Activated naive CD8-positive, alpha-beta T cell treated with anti-CD3 and anti-CD28 coated beads, Interleukin-2, amount 50 U/mL, for 24 hours (primary cell): Measurements from ENCODE around the gene LGALS12.

ENCODE experiments used
- ATAC-seq: fragments of 150-1000 bp; cut with Tn5 transposase; one replicate; pipeline ENCODE4 v1.10.0; 2021
- DNase-seq: peaks from one replicate; pipeline ENCODE4 v3.0.0; 2021
- H3K27ac Mint-ChIP-seq: one replicate; pipeline ENCODE4 v1.8.0; 2021; ENCODE audit warnings: mild to moderate bottlenecking, mixed read lengths
- H3K27me3 Mint-ChIP-seq: one replicate; pipeline ENCODE4 v1.8.0; 2021; ENCODE audit warnings: mixed read lengths
- H3K36me3 Mint-ChIP-seq: one replicate; pipeline ENCODE4 v1.8.0; 2021; ENCODE audit warnings: low read depth, mixed read lengths
- H3K4me1 Mint-ChIP-seq: one replicate; pipeline ENCODE4 v1.8.0; 2021; ENCODE audit warnings: mixed read lengths
- H3K4me3 Mint-ChIP-seq: one replicate; pipeline ENCODE4 v1.8.0; 2021; ENCODE audit warnings: mild to moderate bottlenecking, moderate library complexity, mixed read lengths
- H3K9me3 Mint-ChIP-seq: one replicate; pipeline ENCODE4 v1.8.0; 2021; ENCODE audit warnings: mixed read lengths

Gene LGALS12

DNA sequence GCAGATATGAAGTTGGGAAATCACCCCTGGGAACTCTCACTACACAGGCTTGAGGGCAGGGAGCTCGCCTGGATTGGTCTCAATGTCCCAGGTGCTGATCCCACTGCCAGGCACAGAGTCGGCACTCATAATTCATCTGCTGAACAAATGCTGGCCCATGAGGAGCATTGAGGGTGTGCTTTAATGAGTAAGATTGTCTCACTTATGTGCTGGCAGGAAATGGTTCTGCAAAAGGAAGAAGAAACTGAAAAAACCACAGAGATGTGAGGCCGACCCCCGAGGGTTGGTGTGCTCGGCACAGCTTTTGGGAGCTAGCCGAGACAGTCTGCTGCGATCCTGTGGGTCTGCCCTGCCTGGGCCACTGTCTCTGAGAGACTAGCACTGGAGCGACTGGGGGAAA lies 47.9 kb downstream of the LGALS12 start:
- H3K4me1 Mint-ChIP-seq: peaks cover 43% of the 10 kb centered on the region
- peaks cover 3% of the 10 kb centered on the region for H3K36me3 Mint-ChIP-seq
- ATAC-seq (peak; percentile 78), DNase-seq (peak; percentile 55)
- H3K27ac Mint-ChIP-seq: peak overlapping the region; percentile 89
- no peaks in the 10 kb centered on the region for H3K9me3 Mint-ChIP-seq
- H3K4me3 Mint-ChIP-seq: peak overlapping the region; percentile 60
- no peaks in the 10 kb centered on the region for H3K27me3 Mint-ChIP-seq

GRCh38 chr11:63554877-63555223 lies 49.0 kb downstream of the LGALS12 start:
- no peak overlapping the region for H3K27ac Mint-ChIP-seq
- H3K27me3 Mint-ChIP-seq: no peaks in the 10 kb centered on the region
- H3K4me3 Mint-ChIP-seq: no peak overlapping the region
- DNase-seq (no peak), ATAC-seq (no peak)
- H3K9me3 Mint-ChIP-seq: no peaks in the 10 kb centered on the region
- peaks cover 43% of the 10 kb centered on the region for H3K4me1 Mint-ChIP-seq
- H3K36me3 Mint-ChIP-seq: peaks cover 3% of the 10 kb centered on the region

DNA sequence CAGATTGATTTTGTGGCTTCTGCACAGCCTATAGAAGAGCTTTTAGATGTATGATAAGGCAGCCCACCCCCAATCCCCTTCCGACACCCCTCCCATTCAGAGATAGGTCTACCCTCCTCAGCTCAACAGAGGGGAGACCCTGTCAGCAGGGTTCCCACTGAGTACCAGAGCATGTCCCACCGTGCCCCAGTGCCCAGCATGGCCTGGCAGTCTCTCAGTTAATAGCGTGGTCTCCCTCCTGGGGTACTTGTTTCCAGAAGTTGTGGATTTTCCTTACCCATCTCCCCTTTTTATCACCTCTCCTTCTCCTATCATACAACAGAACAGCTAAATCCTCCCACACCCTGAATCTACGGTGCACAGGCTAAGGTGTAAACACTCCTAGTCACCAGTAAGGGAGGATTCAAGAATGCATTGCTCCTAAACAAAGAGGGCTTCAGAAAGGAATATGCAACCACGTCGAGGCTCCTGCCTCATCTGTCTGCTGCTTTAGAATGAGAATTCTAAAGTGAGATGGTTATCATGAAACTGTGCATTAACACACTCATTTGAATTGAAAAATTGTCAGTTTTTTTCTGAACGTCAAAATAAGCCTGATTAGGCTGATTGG lies 50.6 kb downstream of the LGALS12 start:
- H3K9me3 Mint-ChIP-seq: no peaks in the 10 kb centered on the region
- no peaks in the 10 kb centered on the region for H3K36me3 Mint-ChIP-seq
- H3K4me3 Mint-ChIP-seq: no peak overlapping the region
- ATAC-seq: no peak
- DNase-seq: no peak
- H3K27me3 Mint-ChIP-seq: no peaks in the 10 kb centered on the region
- no peak overlapping the region for H3K27ac Mint-ChIP-seq
- H3K4me1 Mint-ChIP-seq: peaks cover 48% of the 10 kb centered on the region

DNA sequence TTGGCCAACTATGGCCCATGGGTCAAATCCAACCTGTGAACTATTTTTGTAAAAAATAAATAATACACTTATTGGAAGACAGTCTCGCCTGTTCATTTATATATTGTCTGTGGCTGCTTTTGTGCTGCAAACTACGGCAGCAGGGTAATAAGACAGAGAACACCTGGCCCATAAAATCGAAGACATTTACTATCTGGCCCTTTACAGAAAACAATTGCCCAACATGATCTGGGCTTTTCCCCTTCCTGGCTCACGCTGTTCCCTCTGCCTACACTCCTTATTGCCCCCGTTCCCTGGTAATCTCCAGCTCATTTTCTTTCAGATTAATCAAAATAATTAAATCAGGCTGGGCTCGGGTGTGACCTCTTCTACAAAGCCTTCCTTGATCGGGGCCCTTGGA lies 51.7 kb downstream of the LGALS12 start:
- H3K27ac Mint-ChIP-seq: no peak overlapping the region
- no peak for DNase-seq
- peaks cover 48% of the 10 kb centered on the region for H3K4me1 Mint-ChIP-seq
- H3K9me3 Mint-ChIP-seq: no peaks in the 10 kb centered on the region
- H3K27me3 Mint-ChIP-seq: no peaks in the 10 kb centered on the region
- no peak for ATAC-seq
- H3K4me3 Mint-ChIP-seq: no peak overlapping the region
- no peaks in the 10 kb centered on the region for H3K36me3 Mint-ChIP-seq

- no peak overlapping the region for H3K4me3 Mint-ChIP-seq
- no peak overlapping the region for H3K27ac Mint-ChIP-seq
- DNase-seq (no peak), ATAC-seq (no peak)
- no peaks in the 10 kb centered on the region for H3K36me3 Mint-ChIP-seq
- peaks cover 43% of the 10 kb centered on the region for H3K4me1 Mint-ChIP-seq
- H3K27me3 Mint-ChIP-seq: no peaks in the 10 kb centered on the region
- no peaks in the 10 kb centered on the region for H3K9me3 Mint-ChIP-seq
Observed at GRCh38 chr11:63558459-63559157, 52.7 kb downstream of the LGALS12 start.

DNA sequence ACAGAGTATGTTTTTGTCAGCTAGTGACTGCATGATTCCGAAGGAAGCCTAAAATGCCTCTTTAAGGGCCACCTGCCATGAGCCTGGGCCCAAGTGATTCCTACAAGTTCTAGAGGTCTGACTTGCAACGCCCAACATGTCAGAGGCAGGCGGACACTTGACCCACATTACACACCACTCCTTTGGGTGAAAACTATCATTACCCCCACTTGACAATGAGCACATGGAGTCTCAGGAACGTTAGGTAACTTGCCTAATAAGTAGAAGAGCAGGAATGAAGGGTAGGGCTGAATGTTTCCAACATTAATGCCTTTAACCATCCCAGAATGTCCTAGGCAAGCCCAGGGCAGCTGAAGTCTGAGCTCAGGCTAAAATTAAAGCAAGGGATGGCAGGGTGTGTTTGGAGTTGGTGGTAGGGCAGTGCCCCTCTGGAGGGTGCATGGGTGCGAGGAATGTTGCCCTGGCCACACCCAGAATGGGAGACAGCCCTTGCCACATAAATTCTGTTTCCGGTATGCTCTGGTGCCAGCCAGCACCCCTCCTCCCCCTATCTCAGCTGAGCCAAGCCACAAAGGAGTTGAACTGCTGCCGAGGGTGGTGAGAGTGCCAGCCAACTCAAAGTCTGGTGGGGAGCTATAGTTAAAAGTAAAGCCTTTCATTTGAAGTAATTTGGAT lies 54.8 kb downstream of the LGALS12 start:
- ATAC-seq (no peak), DNase-seq (no peak)
- H3K4me1 Mint-ChIP-seq: peaks cover 48% of the 10 kb centered on the region
- no peaks in the 10 kb centered on the region for H3K36me3 Mint-ChIP-seq
- H3K9me3 Mint-ChIP-seq: no peaks in the 10 kb centered on the region
- H3K27ac Mint-ChIP-seq: no peak overlapping the region
- H3K27me3 Mint-ChIP-seq: no peaks in the 10 kb centered on the region
- H3K4me3 Mint-ChIP-seq: no peak overlapping the region

DNA sequence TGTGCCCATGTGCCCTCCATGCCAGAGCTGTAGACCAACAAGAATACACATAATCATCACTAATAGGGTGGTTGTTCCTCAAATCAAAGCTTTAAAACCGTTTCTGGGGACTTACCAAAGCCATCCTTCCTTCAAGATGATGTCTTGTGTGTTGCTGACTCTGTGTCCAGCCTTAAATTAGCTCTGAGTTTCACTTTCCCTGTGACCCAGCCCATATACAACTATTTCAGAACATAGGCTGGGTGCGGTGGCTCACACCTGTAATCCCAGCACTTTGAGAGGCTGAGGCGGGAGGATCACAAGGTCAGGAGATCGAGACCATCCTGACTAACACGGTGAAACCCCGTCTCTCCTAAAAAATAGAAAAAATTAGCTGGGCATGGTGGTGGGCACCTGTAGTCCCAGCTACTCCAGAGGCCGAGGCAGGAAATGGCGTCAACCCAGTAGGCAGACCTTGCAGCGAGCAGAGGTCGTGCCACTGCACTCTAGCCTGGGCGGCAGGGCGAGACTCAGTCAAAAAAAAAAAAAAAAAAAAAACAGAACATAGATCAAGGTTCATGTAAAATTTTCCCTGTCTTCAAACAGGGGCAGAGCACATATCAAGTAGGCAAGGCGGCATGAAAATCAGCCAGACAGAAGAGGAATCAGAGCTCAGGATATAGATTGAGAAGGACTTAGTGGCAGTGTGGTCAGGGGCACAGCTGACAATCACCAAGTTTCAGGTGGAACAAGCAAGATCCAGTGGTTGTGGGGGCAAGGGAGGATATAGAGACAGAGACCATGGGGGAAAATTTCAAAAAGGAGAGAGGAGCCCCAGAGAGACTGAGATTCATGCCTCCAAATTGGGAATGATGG lies 57.5 kb downstream of the LGALS12 start, which contains the start of gene PLAAT2:
Gene PLAAT2 (minus strand): TSS at position 179 of the 855 bp plus-strand sequence. CDS start 55 bp downstream, at position 124.
- no peak within 1 kb of the TSS for H3K4me3 Mint-ChIP-seq

GRCh38 chr11:63564056-63564774 lies 58.3 kb downstream of the LGALS12 start:
- H3K27me3 Mint-ChIP-seq: no peaks in the 10 kb centered on the region
- no peak overlapping the region for H3K4me3 Mint-ChIP-seq
- no peak overlapping the region for H3K27ac Mint-ChIP-seq
- no peaks in the 10 kb centered on the region for H3K9me3 Mint-ChIP-seq
- no peak for DNase-seq
- ATAC-seq: peak; percentile 55
- peaks cover 74% of the 10 kb centered on the region for H3K4me1 Mint-ChIP-seq
- no peaks in the 10 kb centered on the region for H3K36me3 Mint-ChIP-seq

More for the DNA sequence above, 57.5 kb downstream of the LGALS12 start, which contains the start of gene PLAAT2:
- Mint-ChIP-seq H3K9me3 (no peaks in the 10 kb centered on the region), H3K4me1 (peaks cover 69% of the 10 kb centered on the region), H3K36me3 (no peaks in the 10 kb centered on the region), H3K27me3 (no peaks in the 10 kb centered on the region), H3K27ac (no peak within 1 kb of the TSS)
- no peak for DNase-seq
- ATAC-seq: no peak

- Mint-ChIP-seq H3K27me3 (no peaks in the 10 kb centered on the region), H3K4me3 (no peak overlapping the region), H3K36me3 (no peaks in the 10 kb centered on the region), H3K27ac (no peak overlapping the region), H3K9me3 (no peaks in the 10 kb centered on the region), H3K4me1 (peaks cover 72% of the 10 kb centered on the region)
- ATAC-seq (no peak), DNase-seq (no peak)
Observed at GRCh38 chr11:63564784-63565350, 59.0 kb downstream of the LGALS12 start.
